HG03432 (cell line): Measurements from ENCODE around the gene SLC52A3.
"Not testable (repeated sequence)": the region's sequence is repeated elsewhere in the genome, so short reads cannot be mapped to it uniquely, and the experiment has no call there.

Experiments used
- ATAC-seq: cut with Tn5 transposase; IDR thresholded peaks from one replicate; pipeline ENCODE4 v1.9.1; 2021; ENCODE audit warnings: mild to moderate bottlenecking, moderate library complexity; ENCODE audit not compliant: unreplicated experiment

Gene SLC52A3

DNA sequence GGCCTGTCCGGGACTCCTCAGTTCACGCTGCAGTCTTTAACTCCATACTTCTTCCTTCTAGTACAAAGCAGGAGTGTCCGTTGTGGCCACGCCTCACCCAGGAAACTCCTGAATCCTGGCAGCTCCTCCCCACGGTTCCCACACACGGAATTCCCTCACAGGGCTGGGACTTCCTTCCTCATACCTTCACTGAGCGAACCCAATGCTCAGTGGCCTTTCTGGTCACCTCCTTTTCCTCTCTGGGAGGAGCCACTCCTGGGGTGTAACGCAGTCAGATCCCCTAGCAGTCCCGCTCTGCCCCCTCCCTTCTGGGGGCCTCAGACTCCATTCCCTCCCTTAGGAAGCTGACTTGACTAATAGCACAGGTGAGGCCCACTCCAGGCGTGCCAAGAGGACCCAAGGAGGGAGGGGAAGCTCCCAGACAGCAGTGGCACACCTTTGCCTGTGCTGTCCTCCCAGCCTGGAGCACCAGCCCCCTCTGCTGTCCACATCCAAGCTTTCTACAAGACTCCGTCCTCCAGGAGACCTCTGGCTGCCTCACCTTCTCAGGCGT, at the start of gene SLC52A3:
TSS of gene SLC52A3 (minus strand) at position 75 of the 553 bp plus-strand sequence. CDS start 2,726 bp downstream, outside the sequence.
- ATAC-seq, result no peak

DNA sequence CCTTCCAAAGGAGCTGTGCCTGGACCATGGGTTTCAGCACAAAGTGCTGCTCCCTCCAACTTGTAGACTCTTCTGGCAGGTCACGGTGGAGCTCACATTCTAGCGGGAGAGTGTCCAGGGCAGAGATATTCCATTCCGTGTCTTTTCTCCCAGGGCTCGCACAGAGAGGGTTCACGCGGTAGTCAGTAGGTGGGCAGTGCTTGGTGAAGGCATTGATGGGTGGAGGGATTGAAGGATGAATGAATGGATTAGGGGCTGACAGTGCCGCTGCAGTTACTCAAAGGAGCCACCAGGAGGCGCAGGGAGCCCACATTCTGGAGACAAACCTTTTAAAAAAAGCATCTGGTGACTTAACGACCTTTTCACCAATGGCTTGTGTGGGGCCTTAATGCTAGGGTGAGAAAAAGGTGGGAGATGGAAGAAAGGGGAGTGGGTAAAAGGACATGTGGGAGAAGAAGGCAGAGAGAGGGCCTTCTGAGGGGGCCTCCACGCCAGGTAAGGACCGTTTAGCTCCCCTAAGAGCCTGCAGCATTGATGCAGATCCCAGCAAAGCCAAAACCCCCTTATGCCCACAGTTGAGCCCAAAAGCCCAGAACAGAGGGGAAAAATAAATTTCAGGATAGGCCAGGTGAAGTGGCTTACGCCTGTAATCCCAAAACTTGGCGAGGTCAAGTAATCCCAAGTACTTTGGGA, 47.8 kb upstream of the SLC52A3 start:
- no peak for ATAC-seq

DNA sequence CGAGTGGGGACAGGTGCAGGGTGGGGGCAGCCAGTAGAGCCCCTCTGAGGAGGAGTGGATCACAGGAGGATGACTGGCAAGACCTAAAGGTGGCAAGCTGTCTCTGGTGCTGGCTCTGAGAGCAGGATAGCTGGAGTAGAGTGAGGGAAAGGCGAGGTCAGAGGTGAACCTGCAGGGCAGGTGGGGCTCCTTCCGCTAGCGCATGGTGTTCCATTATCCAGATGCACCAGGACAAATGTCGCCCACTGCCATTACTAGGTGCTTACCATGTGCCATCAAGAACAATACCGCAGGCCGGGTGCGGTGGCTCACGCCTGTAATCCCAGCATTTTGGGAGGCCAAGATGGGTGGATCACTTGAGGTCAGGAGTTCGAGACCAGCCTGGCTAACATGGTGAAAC, 46.9 kb upstream of the SLC52A3 start:
- ATAC-seq, result no peak

DNA sequence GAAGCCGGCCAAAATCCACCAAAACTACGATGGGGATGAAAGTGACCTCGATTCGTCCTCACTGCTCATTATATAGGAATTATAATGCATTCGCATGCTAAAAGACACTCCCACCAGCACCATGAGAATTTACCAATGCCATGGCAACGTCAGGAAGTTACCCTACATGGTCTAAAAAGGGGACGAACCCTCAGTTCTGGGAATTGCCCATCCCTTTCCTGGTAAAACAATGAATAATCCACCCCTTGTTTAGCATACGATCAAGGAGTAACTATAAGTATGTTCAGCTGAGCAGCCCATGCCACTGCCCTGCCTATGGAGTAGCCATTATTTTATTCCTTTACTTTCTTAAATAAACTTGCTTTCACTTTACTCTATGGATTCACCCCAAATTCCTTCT, 45.1 kb upstream of the SLC52A3 start:
- ATAC-seq, result no peak

DNA sequence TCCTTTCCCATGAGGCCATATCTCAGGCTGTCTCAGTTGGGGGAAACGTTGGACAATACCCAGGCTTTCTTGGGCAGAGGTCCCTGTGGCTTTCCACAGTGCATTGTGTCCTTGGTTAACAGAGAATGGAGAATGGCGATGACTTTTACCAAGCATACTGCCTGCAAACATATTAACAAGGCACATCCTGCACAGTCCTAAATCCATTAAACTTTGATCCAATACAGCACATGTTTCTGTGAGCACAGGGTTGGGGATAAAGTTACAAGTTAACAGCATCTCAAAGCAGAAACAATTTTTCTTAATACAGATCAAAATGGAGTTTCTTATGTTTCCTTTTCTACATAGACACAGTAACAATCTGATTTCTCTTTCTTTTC, 44.1 kb upstream of the SLC52A3 start:
- ATAC-seq, result not testable (repeated sequence)

DNA sequence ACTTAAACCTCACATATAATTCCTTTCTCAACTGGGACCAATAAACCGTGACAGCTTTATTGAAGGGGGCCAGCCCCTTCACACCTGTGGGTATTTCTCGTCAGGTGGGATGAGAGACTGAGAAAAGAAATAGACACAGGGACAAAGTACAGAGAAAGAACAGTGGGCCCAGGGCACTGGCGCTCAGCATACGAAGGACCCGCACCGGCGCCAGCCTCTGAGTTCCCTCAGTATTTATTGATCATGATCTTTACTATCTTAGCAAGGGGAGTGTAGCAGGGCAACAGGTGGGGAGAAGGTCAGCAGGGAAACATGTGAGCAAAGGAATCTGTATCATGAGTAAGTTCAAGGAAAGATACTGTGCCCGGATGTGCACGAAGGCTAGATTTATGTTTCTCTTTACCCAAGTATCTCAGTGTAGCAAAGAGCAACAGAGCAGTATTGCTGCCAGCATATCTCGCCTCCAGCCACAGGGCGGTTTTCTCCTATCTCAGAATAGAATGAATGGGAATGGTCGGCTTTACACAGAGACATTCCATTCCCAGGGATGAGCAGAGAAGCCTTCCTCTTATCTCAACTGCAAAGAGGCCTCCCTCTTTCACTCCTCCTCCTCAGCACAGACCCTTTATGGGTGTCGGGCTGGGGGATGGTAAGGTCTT, 43.6 kb upstream of the SLC52A3 start:
- ATAC-seq, result not testable (repeated sequence)

DNA sequence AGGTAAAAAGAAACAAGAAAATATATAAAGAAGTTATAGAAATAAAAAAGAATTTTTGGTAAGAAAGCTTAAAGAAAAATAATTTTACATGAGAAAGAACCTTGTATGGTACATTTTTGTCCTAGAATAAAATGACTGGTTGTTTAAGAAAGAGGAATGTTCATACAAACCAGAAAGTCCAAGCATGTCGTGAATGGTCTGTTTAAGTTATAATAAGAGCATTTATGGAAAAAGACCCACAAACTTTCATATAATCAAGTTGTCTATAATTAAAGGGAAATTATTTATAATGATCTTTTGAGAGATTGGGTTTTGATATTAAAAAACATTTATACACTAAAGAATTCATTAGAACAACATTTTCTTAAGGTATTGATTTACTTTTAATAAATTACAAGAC, 37.4 kb upstream of the SLC52A3 start:
- ATAC-seq, result no peak

DNA sequence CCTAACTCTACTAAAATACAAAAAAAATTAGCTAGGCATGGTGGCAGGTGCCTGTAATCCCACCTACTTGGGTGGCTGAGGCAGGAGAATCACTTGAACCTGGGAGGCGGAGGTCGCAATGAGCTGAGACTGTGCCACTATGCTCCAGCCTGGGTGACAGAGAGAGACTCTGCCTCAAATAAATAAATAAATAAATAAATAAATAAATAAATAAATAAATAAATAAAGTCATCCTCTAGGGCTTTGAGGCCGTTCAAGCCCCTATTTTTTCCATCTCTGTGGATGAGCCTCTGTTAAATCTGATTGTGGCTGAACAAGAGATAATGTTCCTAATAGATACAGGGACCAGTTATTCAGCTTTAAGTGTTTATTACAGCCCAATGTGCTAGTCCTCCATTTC, 33.4 kb upstream of the SLC52A3 start:
- no peak for ATAC-seq

DNA sequence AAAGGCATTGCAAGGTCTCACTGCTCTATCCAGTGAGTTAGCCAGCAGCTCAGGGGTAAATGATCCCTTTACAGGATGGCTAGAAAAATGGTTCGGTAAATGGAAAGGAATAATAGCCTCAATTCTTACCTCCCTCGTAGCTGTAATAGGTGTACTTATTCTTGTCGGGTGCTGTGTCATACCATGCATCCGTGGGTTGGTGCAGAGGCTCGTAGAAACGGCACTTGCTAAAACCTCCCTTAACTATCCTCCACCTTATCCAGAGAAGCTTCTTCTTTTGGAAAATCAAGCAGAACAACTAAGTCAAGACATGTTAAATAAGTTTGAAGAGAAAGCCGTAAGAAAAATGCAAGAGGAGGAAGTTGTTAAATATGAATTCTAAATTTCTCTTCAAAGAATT, 31.7 kb upstream of the SLC52A3 start:
- not testable (repeated sequence) for ATAC-seq

DNA sequence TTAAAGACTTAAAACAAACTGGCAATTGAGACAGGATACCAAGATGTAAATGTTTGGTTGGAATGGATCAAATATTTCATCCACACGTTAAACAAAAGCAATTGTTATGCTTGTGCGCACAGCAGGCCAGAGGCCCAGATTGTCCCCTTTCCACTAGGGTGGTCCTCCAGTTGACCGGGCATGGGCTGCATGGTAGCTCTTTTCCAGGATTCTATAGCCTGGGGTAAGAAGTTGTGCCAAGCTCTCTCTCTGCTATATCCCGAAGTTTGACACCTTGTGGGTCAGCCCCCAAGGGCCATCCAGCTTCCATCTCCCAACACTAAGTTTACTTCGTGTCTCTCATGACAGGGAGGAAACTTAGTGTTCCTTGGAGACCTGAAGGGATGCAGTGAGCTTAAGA, 30.4 kb upstream of the SLC52A3 start:
- not testable (repeated sequence) for ATAC-seq

DNA sequence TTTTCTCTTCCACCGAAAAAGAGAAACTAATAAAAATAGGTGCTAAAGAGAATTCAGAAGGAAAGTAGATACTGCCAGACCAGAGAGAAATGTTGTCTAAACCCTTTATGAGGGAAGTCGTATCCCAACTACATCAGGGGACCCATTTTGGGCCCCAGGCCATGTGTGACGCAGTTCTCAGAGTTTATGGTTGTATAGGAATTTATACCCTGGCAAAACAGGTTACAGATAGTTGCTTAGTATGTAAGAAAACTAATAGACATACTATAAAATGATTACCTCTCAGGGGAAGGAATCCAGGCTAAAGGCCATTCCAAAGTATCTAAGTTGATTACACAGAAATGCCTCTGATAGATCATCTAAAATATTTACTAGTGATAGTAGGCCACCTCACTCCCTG, 28.6 kb upstream of the SLC52A3 start:
- ATAC-seq, result no peak

DNA sequence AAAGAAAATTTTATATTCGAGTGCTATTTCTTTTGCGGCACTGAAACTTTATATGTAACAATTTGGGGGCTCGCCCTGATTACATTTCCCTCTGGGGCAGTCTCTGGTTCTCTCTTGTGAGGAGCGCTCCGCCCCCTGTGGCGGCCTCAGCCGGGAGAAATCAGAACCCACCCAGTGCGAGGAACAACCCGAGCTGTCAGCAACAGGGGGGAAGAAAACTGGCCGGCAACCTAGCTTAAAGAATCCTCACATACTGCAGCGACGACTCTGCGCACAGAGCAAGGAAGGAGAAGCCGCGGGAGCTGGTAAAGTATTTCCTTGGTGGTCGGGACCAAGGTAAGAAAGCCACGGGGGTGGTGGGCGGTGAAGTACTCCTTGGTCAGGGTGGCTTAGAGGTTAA, 23.9 kb upstream of the SLC52A3 start:
- ATAC-seq, result no peak

DNA sequence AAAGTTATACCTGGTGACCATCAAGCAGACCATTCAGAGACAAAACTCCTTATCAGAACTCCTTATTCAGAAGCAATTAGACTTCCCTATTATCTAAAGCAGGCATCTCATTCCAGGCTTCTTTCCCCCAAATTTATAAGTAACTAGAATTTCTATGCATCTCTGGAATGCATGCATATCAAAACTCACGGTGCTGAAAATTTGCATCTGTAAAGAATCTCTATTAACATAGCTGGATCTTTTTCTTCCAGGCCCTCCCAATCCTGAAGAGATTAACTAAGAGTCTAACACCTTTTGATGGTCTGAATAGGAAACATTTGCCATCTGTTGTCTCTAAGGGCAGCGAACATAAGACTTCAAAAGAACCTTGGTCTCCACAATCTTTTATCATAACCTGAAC, 22.8 kb upstream of the SLC52A3 start:
- no peak for ATAC-seq

DNA sequence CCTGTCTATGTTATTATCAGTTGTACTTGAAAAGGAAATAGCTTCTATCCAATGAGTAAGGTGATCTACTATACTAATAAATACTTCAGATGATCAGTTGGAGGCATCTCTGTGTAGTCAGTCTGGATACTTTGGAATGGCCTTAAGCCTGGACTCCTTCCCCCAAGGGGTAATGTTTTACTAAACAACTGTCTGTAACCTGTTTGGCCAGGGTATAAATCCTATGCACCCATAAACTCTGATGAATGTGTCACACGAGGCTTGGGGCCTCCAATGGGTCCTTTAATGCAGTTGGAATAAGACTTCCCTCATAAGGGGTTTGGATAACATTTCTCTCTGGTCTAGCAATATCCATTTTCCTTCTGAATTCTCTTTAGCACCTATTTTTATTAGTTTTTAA, 19.5 kb upstream of the SLC52A3 start:
- ATAC-seq, result no peak

DNA sequence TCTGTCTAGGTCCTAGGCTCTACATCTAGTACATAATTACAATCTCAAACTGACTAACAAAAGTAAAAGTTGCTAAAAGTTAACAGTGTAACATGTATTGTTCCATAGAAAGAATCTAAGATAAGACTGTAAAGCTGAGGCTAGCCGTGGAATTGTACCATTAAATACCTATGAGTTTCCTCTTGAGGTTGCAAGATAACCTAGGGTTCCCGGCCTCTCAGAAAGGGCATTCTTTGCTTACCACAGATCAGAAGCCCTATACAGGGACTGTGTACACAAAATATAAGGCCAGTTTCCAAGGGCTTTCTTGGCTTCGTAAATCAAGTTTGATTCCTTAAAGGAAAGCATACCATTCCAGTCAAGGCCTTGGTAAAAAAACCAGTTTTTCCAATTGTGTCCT, 11.5 kb upstream of the SLC52A3 start:
- no peak for ATAC-seq

DNA sequence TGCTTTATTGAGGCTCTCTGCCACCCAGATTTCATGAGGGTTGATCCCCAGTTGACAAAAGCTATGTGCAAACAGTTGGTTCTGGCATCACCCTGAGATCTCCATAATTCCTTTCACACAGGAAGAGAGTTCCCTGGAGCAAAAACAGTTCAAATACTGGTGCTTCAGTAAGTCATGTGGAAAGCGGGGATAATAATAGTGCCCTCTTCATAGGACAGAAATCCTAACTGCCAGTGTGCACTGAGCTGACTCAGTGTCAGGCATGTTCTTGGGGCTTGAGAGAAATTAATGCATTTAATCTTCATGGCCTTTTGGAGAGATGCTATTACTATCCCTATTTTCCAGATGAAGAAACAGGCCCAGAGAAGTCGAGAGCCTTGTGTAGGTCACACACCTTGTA, 7.9 kb upstream of the SLC52A3 start:
- no peak for ATAC-seq

DNA sequence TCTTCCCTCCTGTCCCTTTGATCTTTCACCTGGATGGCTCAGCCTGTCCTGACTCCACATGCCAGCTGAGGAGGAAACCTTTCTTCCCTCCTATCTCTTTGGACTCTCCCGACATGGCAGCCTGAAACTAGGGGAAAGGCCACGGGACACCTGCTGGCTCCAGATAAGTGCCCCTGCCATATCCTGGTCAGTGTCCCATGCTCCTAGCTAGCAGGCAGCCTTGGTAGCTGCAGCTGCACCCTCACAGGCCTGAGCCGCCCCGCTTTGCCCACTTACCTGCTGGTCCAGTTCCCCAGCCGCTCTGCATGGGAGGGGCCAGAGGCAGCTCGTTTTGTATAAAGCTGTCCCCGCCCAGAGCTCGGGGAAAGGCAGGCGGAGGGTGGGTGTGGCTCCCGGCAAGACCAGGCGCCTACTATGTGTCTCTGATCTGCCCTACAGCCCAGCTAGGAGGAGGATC, 7.4 kb upstream of the SLC52A3 start:
- ATAC-seq, result no peak

DNA sequence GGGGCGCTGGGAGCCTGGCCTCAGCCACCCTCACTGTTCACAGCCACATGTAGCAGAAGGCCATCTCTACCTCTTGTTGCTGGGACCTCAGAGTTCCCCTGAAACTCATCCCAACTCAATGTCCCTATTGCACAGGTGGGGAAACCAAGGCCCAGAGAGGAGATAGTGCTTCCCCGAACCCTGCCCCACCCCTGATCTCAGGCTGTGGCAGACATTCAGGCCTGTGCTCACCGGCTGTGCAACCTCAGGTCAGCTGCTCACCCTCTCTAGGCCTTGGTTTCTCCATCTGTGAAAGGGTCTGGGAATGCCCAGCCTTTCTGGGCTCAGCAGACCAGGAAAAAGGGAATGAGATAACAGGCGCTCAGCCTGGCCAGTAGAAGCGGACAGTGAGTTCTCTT, 6.4 kb upstream of the SLC52A3 start:
- no peak for ATAC-seq

DNA sequence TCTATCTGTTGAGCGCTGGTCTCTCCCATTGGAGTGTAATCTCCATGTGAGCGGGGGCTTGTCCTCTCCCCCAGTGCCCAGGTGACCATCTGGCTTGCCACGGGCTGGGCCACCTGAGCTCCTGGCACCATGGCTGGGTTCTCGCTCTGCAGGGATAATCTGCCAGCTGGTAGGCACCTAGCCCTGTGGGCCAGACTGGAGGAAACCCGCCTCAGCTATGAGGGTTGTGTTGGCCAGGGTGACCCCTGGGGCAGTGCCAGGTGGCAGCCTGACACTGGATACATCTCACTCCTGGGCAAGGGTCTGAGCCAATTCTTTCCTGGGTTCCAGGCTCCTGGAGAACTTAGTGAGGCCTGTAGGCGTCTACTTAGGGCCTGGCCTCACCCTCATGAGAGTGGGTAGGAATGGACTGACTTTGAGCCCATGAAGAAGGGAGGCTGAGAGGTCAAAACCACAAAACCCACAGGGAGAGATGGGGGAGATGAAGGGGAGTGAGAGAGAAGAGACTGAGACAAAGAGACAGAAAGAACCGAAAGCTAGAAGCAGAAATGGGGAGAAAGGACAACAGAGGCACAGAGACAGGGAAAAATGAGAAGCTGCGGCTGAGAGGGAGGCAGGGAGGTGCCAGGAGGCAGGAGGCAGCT, 5.8 kb upstream of the SLC52A3 start:
- no peak for ATAC-seq

DNA sequence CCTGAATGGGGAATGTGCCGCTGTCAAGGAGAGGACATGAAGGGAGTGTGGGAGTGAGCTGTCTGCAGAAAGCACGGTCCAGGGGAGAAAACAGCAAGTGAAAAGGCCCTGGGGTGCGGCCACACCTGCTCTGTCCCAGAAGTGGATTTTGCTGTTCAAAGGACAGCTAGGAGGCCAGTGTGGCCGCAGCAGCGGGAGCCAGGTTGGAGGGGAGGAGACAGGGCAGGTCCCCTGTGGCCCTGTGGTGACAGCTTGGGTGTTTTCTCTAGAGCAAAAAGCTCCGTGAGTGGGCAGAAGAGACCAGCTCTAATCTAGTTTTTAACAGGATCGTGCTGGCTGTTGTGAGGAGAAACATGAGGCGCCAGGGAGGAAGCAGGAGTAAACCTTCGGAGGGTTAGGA, 4.5 kb upstream of the SLC52A3 start:
- ATAC-seq, result no peak

DNA sequence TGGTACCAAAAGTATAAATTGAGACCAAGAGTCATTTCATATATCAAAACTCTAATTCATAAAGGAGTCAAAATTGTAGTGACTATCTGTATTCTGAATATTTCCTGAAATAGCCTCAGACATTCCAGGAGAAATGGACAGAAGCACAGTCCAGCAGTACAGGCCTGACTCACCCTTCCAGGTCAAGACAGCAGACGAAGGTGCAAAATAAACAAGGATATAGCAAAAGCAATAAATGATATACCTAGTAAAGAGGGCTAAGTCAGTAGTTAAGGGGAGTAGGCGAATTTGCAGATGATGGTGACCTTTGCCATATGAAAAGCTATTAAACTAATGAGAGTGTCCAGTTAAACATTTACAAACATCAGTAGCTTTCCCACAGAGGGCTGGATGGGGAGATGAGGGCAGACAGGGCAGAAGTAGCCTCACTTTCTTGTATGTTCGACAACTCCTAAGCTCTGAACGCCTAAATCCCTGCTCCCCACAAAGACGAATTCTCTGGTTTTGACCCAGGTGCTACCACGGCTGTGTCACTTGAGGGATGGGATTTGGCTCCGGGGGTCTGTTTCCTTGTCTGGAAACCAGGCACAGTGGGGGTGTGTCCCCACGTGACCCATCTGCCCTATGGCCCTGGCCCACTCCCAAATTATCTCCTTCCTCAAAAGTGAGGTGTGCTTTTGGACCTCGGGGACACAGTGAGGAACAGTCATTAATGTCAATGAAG, 3.6 kb upstream of the SLC52A3 start:
- no peak for ATAC-seq
